Upper lobe of left lung (tissue), 4 donors: ENCODE measurements around the gene EIPR1.

ENCODE experiments used
- CTCF ChIP-seq, 6 experiments: fragments of 450-650 bp in 4 of 6; fragments of 200-600 bp in 2 of 6; sonication (generic) in 2 of 6; IDR thresholded peaks; one replicate each; pipeline ENCODE4 v1.5.1; 2016 to 2019; ENCODE audit warnings: antibody characterized with exemption in 6 of 6
- POLR2A ChIP-seq, 4 donors: fragments of 450-650 bp; IDR thresholded peaks; one replicate each; pipeline ENCODE4 v1.5.1; 2016 to 2017; ENCODE audit warnings: antibody characterized with exemption in 4 of 4, mild to moderate bottlenecking in 2 of 4
- POLR2AphosphoS5 ChIP-seq, 2 donors: sonication (generic); formaldehyde crosslinking; IDR thresholded peaks; one replicate each; pipeline ENCODE4 v1.5.1; 2017; ENCODE audit warnings: antibody characterized with exemption in 2 of 2

DNA sequence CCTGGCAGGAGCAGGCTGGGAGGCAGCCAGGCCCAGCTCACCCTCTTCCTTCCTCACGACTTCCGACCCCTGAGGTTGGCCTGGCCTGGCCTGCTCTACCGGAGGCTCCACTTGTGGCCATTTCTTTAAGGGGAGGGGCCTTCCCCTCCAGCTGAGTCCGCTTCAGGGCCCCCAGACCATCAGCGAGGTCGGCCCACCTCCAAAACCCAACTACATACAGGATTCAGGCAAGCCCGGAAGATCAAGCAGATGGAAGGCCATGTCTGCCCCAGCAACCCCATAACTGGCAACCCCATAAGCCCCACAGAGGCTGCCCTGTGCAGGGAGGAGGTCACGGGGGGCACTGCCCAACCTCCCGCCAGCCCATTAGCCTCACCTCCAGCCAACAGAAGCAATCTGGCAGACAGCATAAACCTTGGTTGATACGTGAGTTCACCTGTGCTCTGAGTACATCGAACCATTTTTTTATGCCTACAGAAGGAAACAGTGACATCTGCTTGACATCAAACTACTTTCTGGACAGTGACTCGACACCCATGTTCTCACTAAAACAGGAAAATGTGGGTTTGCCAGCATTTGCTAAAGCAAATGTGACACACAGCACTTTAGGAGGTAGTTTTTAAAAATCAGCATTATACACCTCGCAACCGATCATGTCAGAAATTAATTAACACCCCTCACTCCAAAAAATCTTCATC is 98.9 kb downstream of the EIPR1 start:
- TF ChIP-seq CTCF (IDR thresholded peaks at IDR 0.05) (no peak), POLR2A (IDR thresholded peaks at IDR 0.05) (no peak), POLR2AphosphoS5 (IDR thresholded peaks at IDR 0.05) (no peak)
